Tibial artery (tissue), 4 donors: ENCODE results near the gene MAVS.
"Not testable (repeated sequence)": the region's sequence is repeated elsewhere in the genome, so short reads cannot be mapped to it uniquely, and the experiment has no call there.

Source experiments
- DNase-seq, 2 donors: peaks; one replicate each; pipeline ENCODE4 v3.0.0-alpha.2; 2019
- H3K27ac ChIP-seq, 2 donors: fragments of 200-600 bp; sonication (generic) in 1 of 2; 1 replicate in 1 of 2; 2 replicates in 1 of 2; pipeline ENCODE4 v1.5.1; 2018 to 2019; ENCODE audit warnings: mild to moderate bottlenecking in 1 of 2
- H3K27me3 ChIP-seq, 2 donors: fragments of 200-600 bp; sonication (generic) in 1 of 2; one replicate each; pipeline versions ENCODE4 v1.5.1 to v1.6.0; 2016 to 2019
- H3K36me3 ChIP-seq, 3 donors: fragments of 200-600 bp; sonication (generic) in 2 of 3; one replicate each; pipeline ENCODE4 v1.5.1; 2016 to 2019; ENCODE audit warnings: mild to moderate bottlenecking in 2 of 3
- H3K4me1 ChIP-seq, 4 donors: fragments of 200-600 bp; sonication (generic) in 2 of 4; 1 replicate in 3 of 4; 2 replicates in 1 of 4; pipeline ENCODE4 v1.5.1; 2016 to 2019
- H3K4me3 ChIP-seq, 2 donors: fragments of 200-600 bp; sonication (generic) in 1 of 2; 1 replicate in 1 of 2; 2 replicates in 1 of 2; pipeline ENCODE4 v1.5.1; 2018 to 2019; ENCODE audit warnings: mild to moderate bottlenecking in 2 of 2
- H3K9me3 ChIP-seq, 3 donors: fragments of 200-600 bp; sonication (generic) in 1 of 3; one replicate each; pipeline ENCODE4 v1.5.1; 2016 to 2019
- intact Hi-C: fragments of 100-400 bp; cut with DNase I; formaldehyde crosslinking; loops from one replicate; pipeline ENCODE4 v1.15.0; 2023; ENCODE audit warnings: low total_unique reads
- TF ChIP-seq, protein P1 (sequence below), 2 experiments: fragments of 200-600 bp in 1 of 2; fragments of 450-650 bp in 1 of 2; IDR thresholded peaks; one replicate each; pipeline ENCODE4 v1.5.1; 2017 to 2019; ENCODE audit warnings: antibody characterized with exemption in 2 of 2, mild to moderate bottlenecking in 1 of 2, moderate library complexity in 1 of 2

The MAVS gene

GRCh38 chr20:3828798-3829197 is 17.8 kb upstream of the MAVS start:
- TF ChIP-seq, protein P1, sequence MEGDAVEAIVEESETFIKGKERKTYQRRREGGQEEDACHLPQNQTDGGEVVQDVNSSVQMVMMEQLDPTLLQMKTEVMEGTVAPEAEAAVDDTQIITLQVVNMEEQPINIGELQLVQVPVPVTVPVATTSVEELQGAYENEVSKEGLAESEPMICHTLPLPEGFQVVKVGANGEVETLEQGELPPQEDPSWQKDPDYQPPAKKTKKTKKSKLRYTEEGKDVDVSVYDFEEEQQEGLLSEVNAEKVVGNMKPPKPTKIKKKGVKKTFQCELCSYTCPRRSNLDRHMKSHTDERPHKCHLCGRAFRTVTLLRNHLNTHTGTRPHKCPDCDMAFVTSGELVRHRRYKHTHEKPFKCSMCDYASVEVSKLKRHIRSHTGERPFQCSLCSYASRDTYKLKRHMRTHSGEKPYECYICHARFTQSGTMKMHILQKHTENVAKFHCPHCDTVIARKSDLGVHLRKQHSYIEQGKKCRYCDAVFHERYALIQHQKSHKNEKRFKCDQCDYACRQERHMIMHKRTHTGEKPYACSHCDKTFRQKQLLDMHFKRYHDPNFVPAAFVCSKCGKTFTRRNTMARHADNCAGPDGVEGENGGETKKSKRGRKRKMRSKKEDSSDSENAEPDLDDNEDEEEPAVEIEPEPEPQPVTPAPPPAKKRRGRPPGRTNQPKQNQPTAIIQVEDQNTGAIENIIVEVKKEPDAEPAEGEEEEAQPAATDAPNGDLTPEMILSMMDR (IDR thresholded peaks at IDR 0.05): no peak
- DNase-seq: no peak
- intact Hi-C loops: no loop called here
- no peak overlapping the region for H3K27ac ChIP-seq
- peaks cover 13 to 39% (median 32%) of the 10 kb centered on the region in 3 donors for H3K36me3 ChIP-seq
- no peaks in the 10 kb centered on the region for H3K9me3 ChIP-seq
- H3K27me3 ChIP-seq: no peaks in the 10 kb centered on the region
- no peaks in the 10 kb centered on the region for H3K4me1 ChIP-seq
- H3K4me3 ChIP-seq: no peak overlapping the region

DNA sequence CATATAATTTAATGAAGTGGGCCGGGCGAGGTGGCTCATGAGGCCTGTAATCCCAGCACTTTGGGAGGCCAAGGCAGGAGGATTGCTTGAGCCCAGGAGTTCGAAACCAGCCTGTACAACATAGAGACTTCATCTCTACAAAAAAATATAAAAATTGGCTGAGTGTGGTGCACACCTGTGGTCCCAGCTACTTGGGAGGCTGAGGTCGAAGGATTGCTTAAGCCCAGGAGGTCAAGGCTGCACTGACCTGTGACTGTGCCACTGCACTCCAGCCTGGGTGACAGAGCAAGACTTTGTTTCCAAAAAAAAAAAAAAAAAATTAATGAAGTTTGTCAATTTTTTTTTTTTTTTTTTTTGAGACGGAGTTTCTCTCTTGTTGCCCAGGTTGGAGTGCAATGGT is 16.7 kb upstream of the MAVS start:
- peaks cover 5 to 28% (median 21%) of the 10 kb centered on the region in 3 donors for H3K36me3 ChIP-seq
- H3K27ac ChIP-seq, H3K4me1 ChIP-seq, H3K9me3 ChIP-seq, H3K27me3 ChIP-seq, H3K4me3 ChIP-seq, DNase-seq, intact Hi-C loops: not testable (repeated sequence)

DNA sequence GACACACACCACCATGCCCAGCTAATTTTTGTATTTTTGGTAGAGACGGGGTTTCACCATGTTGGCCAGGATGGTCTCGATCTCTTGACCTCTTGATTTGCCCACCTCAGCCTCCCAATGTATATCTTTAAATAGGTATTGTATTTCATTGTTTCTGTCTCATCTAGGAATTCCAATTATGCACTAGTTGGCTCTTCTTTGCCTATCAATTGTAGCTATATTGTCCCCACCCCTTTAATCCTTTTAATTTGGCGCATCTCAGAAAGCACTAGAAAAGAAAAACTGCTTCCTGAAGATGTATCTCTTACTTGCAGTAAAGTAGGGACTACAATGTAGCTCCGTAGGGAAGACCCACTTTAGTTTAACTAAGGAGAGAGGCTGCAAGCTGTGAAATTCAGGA is 10.5 kb upstream of the MAVS start:
- TF ChIP-seq, protein P1 (IDR thresholded peaks at IDR 0.05): no peak
- peaks cover 0 to 5% (median 3%) of the 10 kb centered on the region in 3 donors for H3K36me3 ChIP-seq
- no peak for DNase-seq
- no peaks in the 10 kb centered on the region for H3K27me3 ChIP-seq
- H3K4me3 ChIP-seq: no peak overlapping the region
- intact Hi-C loops: no loop called here
- H3K4me1 ChIP-seq: no peaks in the 10 kb centered on the region
- no peak overlapping the region for H3K27ac ChIP-seq
- H3K9me3 ChIP-seq: no peaks in the 10 kb centered on the region

- no peak for DNase-seq
- Histone ChIP-seq H3K4me3 (no peak overlapping the region), H3K27me3 (no peaks in the 10 kb centered on the region), H3K4me1 (no peaks in the 10 kb centered on the region), H3K27ac (no peak overlapping the region), H3K36me3 (peaks cover 0 to 5% (median 3%) of the 10 kb centered on the region in 3 donors), H3K9me3 (no peaks in the 10 kb centered on the region)
- intact Hi-C loops: no loop called here
- TF ChIP-seq, protein P1 (IDR thresholded peaks at IDR 0.05): no peak
Observed at GRCh38 chr20:3839328-3839727, 7.3 kb upstream of the MAVS start.

DNA sequence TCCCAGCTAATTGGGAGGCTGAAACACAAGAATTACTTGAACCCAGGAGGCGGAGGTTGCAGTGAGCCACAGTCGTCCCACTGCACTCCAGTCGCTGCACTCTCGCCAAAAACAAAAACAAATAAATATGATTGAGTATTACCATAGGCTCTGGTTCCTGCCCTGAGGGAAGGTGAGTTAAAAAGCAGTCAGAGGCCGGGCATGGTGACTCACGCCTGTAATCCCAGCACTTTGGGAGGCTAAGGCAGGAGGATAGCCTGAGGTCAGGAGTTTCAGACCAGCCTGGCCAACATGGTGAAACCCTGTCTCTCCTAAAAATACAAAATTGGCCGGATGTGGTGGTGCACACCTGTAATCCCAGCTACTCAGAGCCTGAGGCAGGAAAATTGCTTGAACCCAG is 6.4 kb upstream of the MAVS start:
- intact Hi-C loops: loop anchor here (10.0 kb wide), 1 partner anchor 165 kb away; no protein-coding TSS in a partner anchor
- H3K4me3 ChIP-seq, DNase-seq: not testable (repeated sequence)

GRCh38 chr20:3842348-3842930 is 4.2 kb upstream of the MAVS start:
- TF ChIP-seq, protein P1 (IDR thresholded peaks at IDR 0.05): no peak
- Histone ChIP-seq H3K36me3 (no peaks in the 10 kb centered on the region), H3K27me3 (no peaks in the 10 kb centered on the region), H3K27ac (no peak overlapping the region), H3K9me3 (no peaks in the 10 kb centered on the region), H3K4me3 (no peak overlapping the region), H3K4me1 (peaks cover 0 to 10% (median 4%) of the 10 kb centered on the region in 4 donors)
- no peak for DNase-seq
- intact Hi-C loops: loop anchor here (10.0 kb wide), 1 partner anchor 168 kb away; no protein-coding TSS in a partner anchor

More for the DNA sequence above, 6.4 kb upstream of the MAVS start:
- not testable (repeated sequence) for H3K9me3 ChIP-seq, H3K27ac ChIP-seq, H3K4me1 ChIP-seq, H3K27me3 ChIP-seq, H3K36me3 ChIP-seq
